GM12878 (cell line): ENCODE results near the gene RHEX. TPM values are rescaled to one million over a fixed set of nuclear protein-coding genes. Genes with fewer than 3 reads are reported as not detected.
"Not testable (repeated sequence)": the region's sequence is repeated elsewhere in the genome, so short reads cannot be mapped to it uniquely, and the experiment has no call there.

ENCODE experiments used
- ATAC-seq: fragments of 200-7000 bp; cut with Tn5 transposase; 3 replicates; pipeline ENCODE4 v1.9.1; 2020; ENCODE audit warnings: mild to moderate bottlenecking, moderate library complexity
- Bru-seq: library from RNA; stranded (reverse); fragments of 400-500 nt; gene quantifications from one replicate; lab custom pipeline; 2021; lab: Mats Ljungman, UMichigan
- BruChase-seq, 2 experiments: library from RNA; stranded (reverse); fragments of 400-500 nt; gene quantifications; one replicate each; lab custom pipeline; 2021; lab: Mats Ljungman, UMichigan
- BruUV-seq: library from RNA; stranded (reverse); fragments of 400-500 nt; replicated peaks from 2 replicates; lab custom pipeline; 2021; lab: Mats Ljungman, UMichigan
- CTCF ChIA-PET: fragments of 300-600 bp; sonication (Branson Sonifier 250); formaldehyde crosslinking; extraction: SDS; loops from one replicate; lab custom pipeline; 2021; ENCODE audit warnings: inconsistent platforms; lab: Yijun Ruan, JAX
- POLR2A ChIA-PET: fragments of 350-600 bp; formaldehyde crosslinking; extraction: SDS; loops from one replicate; lab custom pipeline; 2021; ENCODE audit warnings: inconsistent platforms; lab: Charles Lee
- RAD21 ChIA-PET: fragments of 300-600 bp; sonication (Branson Sonifier 250); formaldehyde crosslinking; loops from one replicate; lab custom pipeline; 2023; ENCODE audit warnings: antibody characterized with exemption; ENCODE audit not compliant: unreplicated experiment; lab: Charles Lee
- SMC1A ChIA-PET: fragments of 300-600 bp; sonication (Branson Sonifier 250); formaldehyde crosslinking; loops from one replicate; lab custom pipeline; 2023; ENCODE audit not compliant: unreplicated experiment, uncharacterized antibody; lab: Charles Lee
- DNase-seq: peaks from one replicate; pipeline ENCODE4 v3.0.0-alpha.2; 2011; ENCODE audit warnings: low read depth, low spot score
- FAIRE-seq: peaks from 3 replicates; lab custom pipeline; 2011; peaks lifted over from hg19 to GRCh38; lab: Jason Lieb, UNC
- H2AFZ ChIP-seq: 2 replicates; pipeline ENCODE4 v1.6.0; 2011; ENCODE audit warnings: low read depth, low read length, control low read depth; ENCODE audit not compliant: control insufficient read depth
- H3K27ac ChIP-seq: 2 replicates; pipeline ENCODE4 v1.5.1; 2011; ENCODE audit warnings: control low read depth; ENCODE audit not compliant: control insufficient read depth, insufficient read depth
- H3K27me3 ChIP-seq, 2 experiments: replicated peaks in 1 of 2; 2 replicates each; pipeline versions ENCODE4 v1.6.0 to v1.6.1; 2011; ENCODE audit warnings: low read length in 1 of 2; ENCODE audit not compliant: control insufficient read depth in 2 of 2, insufficient read depth in 2 of 2
- H3K36me3 ChIP-seq, 2 experiments: 2 replicates each; pipeline ENCODE4 v1.5.1; 2011; ENCODE audit warnings: low read length in 1 of 2; ENCODE audit not compliant: control insufficient read depth in 2 of 2, insufficient read depth in 2 of 2
- H3K4me1 ChIP-seq: 2 replicates; pipeline ENCODE4 v1.6.1; 2011; ENCODE audit warnings: mild to moderate bottlenecking, low read length, moderate library complexity, mixed read lengths; ENCODE audit not compliant: control insufficient read depth, insufficient read depth
- H3K4me2 ChIP-seq: 2 replicates; pipeline ENCODE4 v1.6.0; 2011; ENCODE audit warnings: control low read depth; ENCODE audit not compliant: control insufficient read depth, insufficient read depth
- H3K4me3 ChIP-seq: fragments of 200-600 bp; sonication (generic); 2 replicates; pipeline ENCODE4 v1.5.1; 2016
- H3K79me2 ChIP-seq: 2 replicates; pipeline ENCODE4 v1.6.0; 2011; ENCODE audit warnings: low read length; ENCODE audit not compliant: control insufficient read depth, insufficient read depth
- H3K9ac ChIP-seq: 2 replicates; pipeline ENCODE4 v1.8.0; 2011; ENCODE audit warnings: low read length, control low read depth, mixed read lengths; ENCODE audit not compliant: control insufficient read depth, insufficient read depth
- H3K9me3 ChIP-seq: replicated peaks from 3 replicates; pipeline ENCODE4 v1.5.1; 2011; ENCODE audit warnings: mild to moderate bottlenecking, low read length; ENCODE audit not compliant: control insufficient read depth, insufficient read depth
- H4K20me1 ChIP-seq: 2 replicates; pipeline ENCODE4 v1.6.0; 2011; ENCODE audit not compliant: control insufficient read depth, insufficient read depth
- ATF7 ChIP-seq: fragments of 450-650 bp; IDR thresholded peaks from 2 replicates; pipeline ENCODE4 v1.6.1; 2016; ENCODE audit warnings: low read depth, mild to moderate bottlenecking
- CREM ChIP-seq: IDR thresholded peaks from 2 replicates; pipeline ENCODE4 v1.6.1; 2014; ENCODE audit warnings: antibody characterized with exemption, low read depth
- GATAD2B ChIP-seq: fragments of 450-650 bp; conservative IDR thresholded peaks from 2 replicates; pipeline ENCODE4 v1.6.1; 2017; ENCODE audit warnings: low read depth, mild to moderate bottlenecking, moderate library complexity
- IKZF1 ChIP-seq: fragments of 450-650 bp; conservative IDR thresholded peaks from 2 replicates; pipeline ENCODE4 v1.6.1; 2017; ENCODE audit warnings: antibody characterized with exemption, mild to moderate bottlenecking
- IKZF2 ChIP-seq, 2 experiments: fragments of 450-650 bp; IDR thresholded peaks; 2 replicates each; pipeline ENCODE4 v1.6.1; 2017; ENCODE audit warnings: mild to moderate bottlenecking in 2 of 2, moderate library complexity in 2 of 2
- IRF4 ChIP-seq: IDR thresholded peaks from 2 replicates; pipeline ENCODE4 v1.6.1; 2011; ENCODE audit warnings: low read depth, low read length
- IRF5 ChIP-seq: fragments of 450-650 bp; IDR thresholded peaks from 2 replicates; pipeline ENCODE4 v1.6.1; 2017; ENCODE audit warnings: borderline replicate concordance
- JUNB ChIP-seq: IDR thresholded peaks from 2 replicates; pipeline ENCODE4 v1.6.1; 2016; ENCODE audit warnings: antibody characterized with exemption, mild to moderate bottlenecking
- MEF2B ChIP-seq: fragments of 450-650 bp; IDR thresholded peaks from 2 replicates; pipeline ENCODE4 v1.6.1; 2018; ENCODE audit warnings: mild to moderate bottlenecking, moderate library complexity; ENCODE audit not compliant: partially characterized antibody, poor library complexity, severe bottlenecking
- PAX5 ChIP-seq: IDR thresholded peaks from 2 replicates; pipeline ENCODE4 v1.6.1; 2011; ENCODE audit warnings: low read depth, low read length, borderline replicate concordance
- PML ChIP-seq: IDR thresholded peaks from 2 replicates; pipeline ENCODE4 v1.6.1; 2012; ENCODE audit warnings: low read length, inconsistent platforms
- POLR2AphosphoS5 ChIP-seq: IDR thresholded peaks from 2 replicates; pipeline ENCODE4 v1.6.1; 2011; ENCODE audit warnings: mild to moderate bottlenecking, low read length, inconsistent platforms
- RUNX3 ChIP-seq: IDR thresholded peaks from 2 replicates; pipeline ENCODE4 v1.6.1; 2012; ENCODE audit warnings: low read length, inconsistent platforms
- SPI1 ChIP-seq: IDR thresholded peaks from 2 replicates; pipeline ENCODE4 v1.6.1; 2011; ENCODE audit warnings: low read depth, mild to moderate bottlenecking, low read length, moderate library complexity, borderline replicate concordance; ENCODE audit not compliant: insufficient read depth
- YY1 ChIP-seq: IDR thresholded peaks from 2 replicates; pipeline ENCODE4 v1.6.1; 2011; ENCODE audit warnings: low read depth, mild to moderate bottlenecking, low read length
- WGBS: methylation state at CpG from one replicate; pipeline ENCODE4 v1.1.6; 2016; ENCODE audit warnings: low lambda C conversion rate; ENCODE audit not compliant: insufficient replicate concordance, insufficient coverage; ENCODE audit errors: missing lambda C conversion rate; 5-methylcytosine and 5-hydroxymethylcytosine counted together
- in situ Hi-C: fragments of 300-500 bp; cut with MboI; formaldehyde crosslinking; loops from 9 replicates; pipeline ENCODE4 v1.14.3; 2018; ENCODE audit warnings: mixed read lengths
- intact Hi-C: fragments of 100-400 bp; cut with micrococcal nuclease; formaldehyde crosslinking; loops from one replicate; pipeline ENCODE4 v1.14.2; 2022; ENCODE audit not compliant: unreplicated experiment
- long read RNA-seq, 2 experiments: library from polyadenylated mRNA; unstranded; transcript quantifications; one replicate each; pipeline ENCODE4 v2.0.0, GENCODE V29; 2019 to 2020
- polyA minus RNA-seq, 3 experiments: library from RNA; depleted of rRNA, polyadenylated mRNA; stranded (reverse); fragments of >200 nt; gene quantifications; 2 replicates each; pipeline ENCODE4 v1.2.3, GENCODE V29; 2011
- polyA plus RNA-seq, 11 experiments: library from polyadenylated mRNA; depleted of rRNA in 4 of 11; unstranded in 6 of 11; stranded (reverse) in 5 of 11; fragments of >200 nt; fragmentation: Nextera tagmentation in 4 of 11; fragmentation: Illumina TruSeq in 1 of 11; extraction: Ambion mirVana in 4 of 11; extraction: Trizol in 1 of 11; gene quantifications; 1 replicate in 1 of 11; 2 replicates in 10 of 11; pipeline versions ENCODE4 v1.2.1 to v1.2.3, GENCODE V29; 2011 to 2016; ENCODE audit warnings: inconsistent platforms in 2 of 11, missing spikeins in 2 of 11, low read depth in 1 of 11
- total RNA-seq, 4 experiments: library from RNA; depleted of rRNA in 3 of 4; stranded (reverse); fragments of >200 nt in 3 of 4; fragmentation: Illumina TruSeq in 1 of 4; extraction: Trizol in 1 of 4; gene quantifications; 2 replicates each; pipeline versions ENCODE4 v1.2.1 to v1.2.3, GENCODE V29; 2013 to 2021
- TF ChIP-seq, protein P1 (sequence below): fragments of 450-650 bp; IDR thresholded peaks from 2 replicates; pipeline ENCODE4 v1.6.1; 2017; ENCODE audit warnings: mild to moderate bottlenecking, low read depth, inconsistent platforms; ENCODE audit not compliant: poor library complexity, severe bottlenecking

The RHEX gene
- total RNA-seq (2013; cell fraction: nucleolus; rRNA removed): 4.2 and 5.3 TPM in 2 replicates
- total RNA-seq (2014; rRNA removed): 5.1 and 5.7 TPM in 2 replicates
- 5.8 and 6.0 TPM in 2 replicates for total RNA-seq (2014; rRNA removed; fragmentation: Illumina TruSeq; extraction: Trizol)
- total RNA-seq (2021): 7.7 and 11.4 TPM in 2 replicates
- 3.3 TPM for polyA plus RNA-seq (2011; ENCODE audit: low read depth)
- 2.4 and 2.8 TPM in 2 replicates for polyA plus RNA-seq (2011; rRNA removed)
- polyA plus RNA-seq (2011; cell fraction: cytosol; rRNA removed): 1.5 and 1.6 TPM in 2 replicates
- polyA plus RNA-seq (2011; cell fraction: nucleus; rRNA removed): 11.0 and 17.7 TPM in 2 replicates
- polyA plus RNA-seq (2012): 2.5 and 7.6 TPM in 2 replicates
- polyA plus RNA-seq (2014; fragmentation: Illumina TruSeq; extraction: Trizol): 5.6 and 7.3 TPM in 2 replicates
- 1 to 10 TPM; 5.7 TPM for polyA plus RNA-seq (2014; fragmentation: Nextera tagmentation; extraction: Ambion mirVana)
- polyA plus RNA-seq (2014; rRNA removed): 3.9 and 5.5 TPM in 2 replicates
- 1 to 10 TPM; 3.5 to 3.9 TPM for polyA plus RNA-seq (2016; fragmentation: Nextera tagmentation; extraction: Ambion mirVana)
- 4.0 and 5.3 TPM in 2 replicates for polyA minus RNA-seq (2011; rRNA and poly(A)+ RNA removed)
- polyA minus RNA-seq (2011; cell fraction: cytosol; rRNA and poly(A)+ RNA removed): 1.1 and 1.4 TPM in 2 replicates
- 7.9 and 10.5 TPM in 2 replicates for polyA minus RNA-seq (2011; cell fraction: nucleus; rRNA and poly(A)+ RNA removed)
- percentile 57 among the genes with signal in this experiment for Bru-seq, nascent RNA
- BruChase-seq, experiment 1, labeled RNA remaining after a 6-hour chase: percentile 49 among the genes with signal in this experiment
- BruChase-seq, experiment 2, labeled RNA remaining after a 2-hour chase: percentile 56 among the genes with signal in this experiment
- long read RNA-seq, experiment 1, partial matches to known transcripts: 0 of 1 reads
- long read RNA-seq, experiment 1, other reads (novel, unspliced or antisense): 1 of 1 reads
- long read RNA-seq, experiment 2, partial matches to known transcripts: 0 of 18 reads
- long read RNA-seq, experiment 2, other reads (novel, unspliced or antisense): 18 of 18 reads

GRCh38 chr1:206052919-206053610, at the start of gene RHEX:
Gene RHEX, plus strand, starts transcription at chr1:206053173. Its CDS starts 44,656 bp downstream, at chr1:206097829.
- ChIA-PET CTCF (interaction anchor here (1.5 to 4.9 kb wide), 5 partner anchors 10 to 53 kb away, joined by 5 to 72 read pairs (median 10); no protein-coding TSS in a partner anchor), SMC1A (interaction anchor here (1.3 to 7.1 kb wide), 3 partner anchors 7 to 21 kb away, joined by 4 to 63 read pairs (median 32); no protein-coding TSS in a partner anchor), POLR2A (interaction anchor here (0.8 kb wide), 1 partner anchor 10 kb away, joined by 4 read pairs; no protein-coding TSS in a partner anchor), RAD21 (interaction anchor here (1.0 to 1.9 kb wide), 4 partner anchors 8 to 69 kb away, joined by 3 to 5 read pairs (median 3); no protein-coding TSS in a partner anchor)
- in situ Hi-C loops: loop anchor here (5.0 to 10.0 kb wide), 2 partner anchors 732 to 771 kb away; no protein-coding TSS in a partner anchor
- not testable (repeated sequence) for DNase-seq, H4K20me1 ChIP-seq, FAIRE-seq, H3K9me3 ChIP-seq, H3K27me3 ChIP-seq, H3K36me3 ChIP-seq
- Histone ChIP-seq H3K4me1 (peaks cover 44% of the 10 kb centered on the region), H3K27ac (peak within 1 kb of the TSS; percentile 98), H2AFZ (peak within 1 kb of the TSS; percentile 1), H3K4me2 (peak within 1 kb of the TSS; percentile 91), H3K79me2 (peaks cover 53% of the 10 kb centered on the region), H3K9ac (peak within 1 kb of the TSS; percentile 86), H3K4me3 (peak within 1 kb of the TSS; percentile 70)
- peak; percentile 34 for ATAC-seq
- WGBS: 1% methylated on average over 17 of the region's 17 CpGs
- TSS peak; percentile 91 for BruUV-seq
- intact Hi-C loops: loop anchor here (1.0 to 10.0 kb wide), 3 partner anchors 23 to 1538 kb away; partner anchors contain the start of genes ELK4 and MDM4
- TF ChIP-seq GATAD2B (peak; percentile 38; the same call in 1 of the 2 replicates), PML (peak; percentile 52; the same call in 1 of the 2 replicates), SPI1 (peak; percentile 10; the same call in 1 of the 2 replicates), RUNX3 (peak; percentile 76), IRF4 (peak; percentile 87), ATF7 (peak; percentile 63), IKZF1 (peak; percentile 79), IKZF2 (IDR thresholded peaks at IDR 0.05) (peak; percentile 87 to 91), MEF2B (peak; percentile 4), PAX5 (peak; percentile 69; the same call in 1 of the 2 replicates), CREM (peak; percentile 23; the same call in 1 of the 2 replicates), JUNB (peak; percentile 75), YY1 (0 out of 2 replicates have a peak, but pooled peaks have one; percentile 9), POLR2AphosphoS5 (peak; percentile 52; the same call in 1 of the 2 replicates), IRF5 (peak; percentile 31; the same call in 1 of the 2 replicates)
- TF ChIP-seq, protein P1, sequence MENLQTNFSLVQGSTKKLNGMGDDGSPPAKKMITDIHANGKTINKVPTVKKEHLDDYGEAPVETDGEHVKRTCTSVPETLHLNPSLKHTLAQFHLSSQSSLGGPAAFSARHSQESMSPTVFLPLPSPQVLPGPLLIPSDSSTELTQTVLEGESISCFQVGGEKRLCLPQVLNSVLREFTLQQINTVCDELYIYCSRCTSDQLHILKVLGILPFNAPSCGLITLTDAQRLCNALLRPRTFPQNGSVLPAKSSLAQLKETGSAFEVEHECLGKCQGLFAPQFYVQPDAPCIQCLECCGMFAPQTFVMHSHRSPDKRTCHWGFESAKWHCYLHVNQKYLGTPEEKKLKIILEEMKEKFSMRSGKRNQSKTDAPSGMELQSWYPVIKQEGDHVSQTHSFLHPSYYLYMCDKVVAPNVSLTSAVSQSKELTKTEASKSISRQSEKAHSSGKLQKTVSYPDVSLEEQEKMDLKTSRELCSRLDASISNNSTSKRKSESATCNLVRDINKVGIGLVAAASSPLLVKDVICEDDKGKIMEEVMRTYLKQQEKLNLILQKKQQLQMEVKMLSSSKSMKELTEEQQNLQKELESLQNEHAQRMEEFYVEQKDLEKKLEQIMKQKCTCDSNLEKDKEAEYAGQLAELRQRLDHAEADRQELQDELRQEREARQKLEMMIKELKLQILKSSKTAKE: peak; percentile 51
